SK-N-SH (cell line): ENCODE results near the gene SRGAP3. TPM values are rescaled to one million over a fixed set of nuclear protein-coding genes. Genes with fewer than 3 reads are reported as not detected.

Experiments used
- CTCF ChIA-PET: fragments of 300-600, 350-600 bp; formaldehyde crosslinking; extraction: SDS; loops from one replicate; lab custom pipeline; 2021; lab: Yijun Ruan, JAX
- POLR2A ChIA-PET: fragments of 350-600 bp; sonication (Branson Sonifier 250); formaldehyde crosslinking; extraction: SDS; loops from one replicate; lab custom pipeline; 2020; ENCODE audit warnings: antibody characterized with exemption, inconsistent platforms; lab: Yijun Ruan, JAX
- DNase-seq: peaks from one replicate; pipeline ENCODE4 v3.0.0; 2012
- H2AFZ ChIP-seq: fragments of 200-600 bp; sonication (generic); 2 replicates; pipeline ENCODE4 v1.8.1; 2016; ENCODE audit warnings: antibody characterized with exemption, mild to moderate bottlenecking, low read depth
- H3F3A ChIP-seq: fragments of 200-600 bp; sonication (generic); replicated peaks from 2 replicates; pipeline ENCODE3; 2016; ENCODE audit warnings: antibody characterized with exemption, mild to moderate bottlenecking; ENCODE audit not compliant: insufficient read depth
- H3K27ac ChIP-seq, 2 experiments: fragments of 200-500 bp in 1 of 2; fragments of 200-600 bp in 1 of 2; sonication (Bioruptor generic) in 1 of 2; sonication (generic), shearing (Covaris generic) in 1 of 2; 2 replicates each; pipeline versions ENCODE4 v1.5.1 to v1.6.1; 2014 to 2016; ENCODE audit warnings: low read depth in 2 of 2, inconsistent platforms in 1 of 2, low read length in 1 of 2, mild to moderate bottlenecking in 1 of 2, mixed read lengths in 1 of 2
- H3K27me3 ChIP-seq: fragments of 200-600 bp; sonication (generic), shearing (Covaris generic); 2 replicates; pipeline ENCODE4 v1.6.1; 2016; ENCODE audit warnings: mixed run types; ENCODE audit not compliant: insufficient read depth
- H3K36me3 ChIP-seq, 2 experiments: fragments of 200-500 bp in 1 of 2; fragments of 200-600 bp in 1 of 2; sonication (Bioruptor generic) in 1 of 2; sonication (generic) in 1 of 2; replicated peaks in 1 of 2; 2 replicates each; pipeline versions ENCODE3 to v1.5.1; 2014 to 2016; ENCODE audit warnings: low read length in 1 of 2, mild to moderate bottlenecking in 1 of 2; ENCODE audit not compliant: insufficient read depth in 2 of 2, control insufficient read depth in 1 of 2
- H3K4me1 ChIP-seq, 2 experiments: fragments of 200-500 bp in 1 of 2; fragments of 200-600 bp in 1 of 2; sonication (Bioruptor generic) in 1 of 2; sonication (generic), shearing (Covaris generic) in 1 of 2; 2 replicates each; pipeline versions ENCODE4 v1.5.1 to v1.6.1; 2014 to 2016; ENCODE audit warnings: low read depth in 1 of 2, low read length in 1 of 2, mixed run types in 1 of 2; ENCODE audit not compliant: insufficient read depth in 2 of 2, control insufficient read depth in 1 of 2
- H3K4me2 ChIP-seq: fragments of 200-600 bp; sonication (generic), shearing (Covaris generic); 2 replicates; pipeline ENCODE4 v1.6.1; 2017; ENCODE audit warnings: mixed run types
- H3K4me3 ChIP-seq, 2 experiments: fragments of 200-500 bp in 1 of 2; fragments of 200-600 bp in 1 of 2; sonication (Bioruptor generic) in 1 of 2; sonication (generic), shearing (Covaris generic) in 1 of 2; 2 replicates each; pipeline versions ENCODE4 v1.5.1 to v1.8.1; 2014 to 2016; ENCODE audit warnings: low read depth in 2 of 2, inconsistent platforms in 1 of 2, low read length in 1 of 2, mild to moderate bottlenecking in 1 of 2, mixed read lengths in 1 of 2, moderate library complexity in 1 of 2
- H3K79me2 ChIP-seq: fragments of 200-600 bp; sonication (generic); 2 replicates; pipeline ENCODE4 v1.8.1; 2017; ENCODE audit warnings: mild to moderate bottlenecking; ENCODE audit not compliant: insufficient read depth
- H3K9ac ChIP-seq: fragments of 200-600 bp; sonication (generic); 2 replicates; pipeline ENCODE4 v1.6.1; 2017; ENCODE audit warnings: mixed run types
- H3K9me2 ChIP-seq: fragments of 200-600 bp; sonication (generic); 2 replicates; pipeline ENCODE4 v1.6.1; 2017; ENCODE audit warnings: mixed run types
- H3K9me3 ChIP-seq: fragments of 200-600 bp; sonication (generic); 2 replicates; pipeline ENCODE4 v1.6.1; 2017; ENCODE audit warnings: mixed run types, mild to moderate bottlenecking, moderate library complexity
- H4K20me1 ChIP-seq: fragments of 200-600 bp; sonication (generic); 2 replicates; pipeline ENCODE4 v1.6.1; 2017; ENCODE audit warnings: mild to moderate bottlenecking, mixed run types; ENCODE audit not compliant: insufficient read depth
- CHD2 ChIP-seq: fragments of 150-350 bp; IDR thresholded peaks from 2 replicates; pipeline ENCODE4 v1.6.1; 2018; ENCODE audit warnings: low read length; ENCODE audit not compliant: partially characterized antibody
- FOSL2 ChIP-seq: IDR thresholded peaks from 2 replicates; pipeline ENCODE4 v1.4.0; 2012; ENCODE audit warnings: low read depth, mild to moderate bottlenecking, moderate library complexity, borderline replicate concordance
- MXI1 ChIP-seq: IDR thresholded peaks from 2 replicates; pipeline ENCODE4 v1.6.1; 2012; ENCODE audit warnings: mild to moderate bottlenecking, low read depth, low read length, improper control_type of control experiment
- NFIC ChIP-seq: IDR thresholded peaks from 2 replicates; pipeline ENCODE4 v1.4.0; 2012; ENCODE audit warnings: borderline replicate concordance
- NRF1 ChIP-seq: IDR thresholded peaks from 2 replicates; pipeline ENCODE4 v1.6.1; 2012; ENCODE audit warnings: low read depth, mild to moderate bottlenecking, low read length
- RCOR1 ChIP-seq: fragments of 150-350 bp; IDR thresholded peaks from 2 replicates; pipeline ENCODE4 v1.6.1; 2017; ENCODE audit warnings: antibody characterized with exemption, low read length
- SIN3A ChIP-seq: IDR thresholded peaks from 2 replicates; pipeline ENCODE4 v1.6.1; 2012; ENCODE audit warnings: low read depth, mild to moderate bottlenecking, low read length, moderate library complexity, borderline replicate concordance
- YY1 ChIP-seq: IDR thresholded peaks from 2 replicates; pipeline ENCODE4 v1.4.0; 2012; ENCODE audit warnings: low read depth, mild to moderate bottlenecking
- WGBS: methylation state at CpG from one replicate; pipeline ENCODE4 v1.1.6; 2017; ENCODE audit warnings: low lambda C conversion rate; 5-methylcytosine and 5-hydroxymethylcytosine counted together
- polyA plus RNA-seq, 3 experiments: library from polyadenylated mRNA; depleted of rRNA; stranded (reverse); fragments of >200 nt; gene quantifications; 2 replicates each; pipeline ENCODE4 v1.2.3, GENCODE V29; 2012
- TF ChIP-seq, protein P1 (sequence below): IDR thresholded peaks from 2 replicates; pipeline ENCODE4; 2012
- TF ChIP-seq, protein P2 (sequence below): fragments of 150-350 bp; IDR thresholded peaks from 2 replicates; pipeline ENCODE4 v1.6.1; 2017; ENCODE audit warnings: antibody characterized with exemption, low read length, low read depth, borderline replicate concordance
- TF ChIP-seq, protein P3 (sequence below): IDR thresholded peaks from 2 replicates; pipeline ENCODE4 v1.4.0; 2012; ENCODE audit warnings: low read depth
- TF ChIP-seq, protein P4 (sequence below): fragments of 200-600 bp; sonication (generic); IDR thresholded peaks from 2 replicates; pipeline ENCODE4 v1.6.1; 2017; ENCODE audit warnings: antibody characterized with exemption, mild to moderate bottlenecking, moderate library complexity
- TF ChIP-seq, protein P5 (sequence below): IDR thresholded peaks from 2 replicates; pipeline ENCODE4 v1.6.1; 2012; ENCODE audit warnings: mild to moderate bottlenecking, low read depth, low read length, moderate library complexity

Gene SRGAP3
- polyA plus RNA-seq, 1 of the 3 experiments (the other 2 are of a cell fraction): 2.8 TPM

DNA sequence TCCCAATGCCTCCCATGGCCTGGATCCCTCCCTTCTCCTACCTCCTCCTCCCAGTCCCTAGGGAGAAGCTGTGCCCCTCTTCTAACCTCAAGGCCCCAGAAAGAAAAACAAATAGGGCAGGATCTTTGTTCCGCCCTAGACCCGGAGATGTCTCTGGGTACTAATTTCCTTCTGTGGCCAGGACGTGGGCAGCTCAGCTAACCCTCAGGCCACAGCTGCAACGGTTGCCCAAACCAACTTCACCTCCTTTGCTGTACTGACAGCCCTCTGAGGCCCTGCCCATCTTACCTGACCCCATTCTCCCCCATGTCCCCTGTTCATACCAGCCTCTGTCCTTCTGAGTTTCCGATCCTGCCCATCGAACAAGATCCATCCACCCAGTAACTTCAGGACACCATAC, 70.7 kb downstream of the SRGAP3 start:
- no peak overlapping the region for H3K4me3 ChIP-seq
- H3K4me2 ChIP-seq: no peak overlapping the region
- H3K9me3 ChIP-seq: no peaks in the 10 kb centered on the region
- TF ChIP-seq MXI1: no peak
- no peak for TF ChIP-seq SIN3A
- TF ChIP-seq, protein P1, sequence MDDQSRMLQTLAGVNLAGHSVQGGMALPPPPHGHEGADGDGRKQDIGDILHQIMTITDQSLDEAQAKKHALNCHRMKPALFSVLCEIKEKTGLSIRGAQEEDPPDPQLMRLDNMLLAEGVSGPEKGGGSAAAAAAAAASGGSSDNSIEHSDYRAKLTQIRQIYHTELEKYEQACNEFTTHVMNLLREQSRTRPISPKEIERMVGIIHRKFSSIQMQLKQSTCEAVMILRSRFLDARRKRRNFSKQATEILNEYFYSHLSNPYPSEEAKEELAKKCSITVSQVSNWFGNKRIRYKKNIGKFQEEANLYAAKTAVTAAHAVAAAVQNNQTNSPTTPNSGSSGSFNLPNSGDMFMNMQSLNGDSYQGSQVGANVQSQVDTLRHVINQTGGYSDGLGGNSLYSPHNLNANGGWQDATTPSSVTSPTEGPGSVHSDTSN: no peak
- TF ChIP-seq, protein P2, sequence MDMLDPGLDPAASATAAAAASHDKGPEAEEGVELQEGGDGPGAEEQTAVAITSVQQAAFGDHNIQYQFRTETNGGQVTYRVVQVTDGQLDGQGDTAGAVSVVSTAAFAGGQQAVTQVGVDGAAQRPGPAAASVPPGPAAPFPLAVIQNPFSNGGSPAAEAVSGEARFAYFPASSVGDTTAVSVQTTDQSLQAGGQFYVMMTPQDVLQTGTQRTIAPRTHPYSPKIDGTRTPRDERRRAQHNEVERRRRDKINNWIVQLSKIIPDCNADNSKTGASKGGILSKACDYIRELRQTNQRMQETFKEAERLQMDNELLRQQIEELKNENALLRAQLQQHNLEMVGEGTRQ: no peak
- no peak for TF ChIP-seq CHD2
- no peak for TF ChIP-seq RCOR1
- TF ChIP-seq NFIC: no peak
- TF ChIP-seq, protein P3, sequence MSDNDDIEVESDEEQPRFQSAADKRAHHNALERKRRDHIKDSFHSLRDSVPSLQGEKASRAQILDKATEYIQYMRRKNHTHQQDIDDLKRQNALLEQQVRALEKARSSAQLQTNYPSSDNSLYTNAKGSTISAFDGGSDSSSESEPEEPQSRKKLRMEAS: no peak
- TF ChIP-seq YY1: no peak
- no peak for TF ChIP-seq FOSL2
- TF ChIP-seq, protein P4, sequence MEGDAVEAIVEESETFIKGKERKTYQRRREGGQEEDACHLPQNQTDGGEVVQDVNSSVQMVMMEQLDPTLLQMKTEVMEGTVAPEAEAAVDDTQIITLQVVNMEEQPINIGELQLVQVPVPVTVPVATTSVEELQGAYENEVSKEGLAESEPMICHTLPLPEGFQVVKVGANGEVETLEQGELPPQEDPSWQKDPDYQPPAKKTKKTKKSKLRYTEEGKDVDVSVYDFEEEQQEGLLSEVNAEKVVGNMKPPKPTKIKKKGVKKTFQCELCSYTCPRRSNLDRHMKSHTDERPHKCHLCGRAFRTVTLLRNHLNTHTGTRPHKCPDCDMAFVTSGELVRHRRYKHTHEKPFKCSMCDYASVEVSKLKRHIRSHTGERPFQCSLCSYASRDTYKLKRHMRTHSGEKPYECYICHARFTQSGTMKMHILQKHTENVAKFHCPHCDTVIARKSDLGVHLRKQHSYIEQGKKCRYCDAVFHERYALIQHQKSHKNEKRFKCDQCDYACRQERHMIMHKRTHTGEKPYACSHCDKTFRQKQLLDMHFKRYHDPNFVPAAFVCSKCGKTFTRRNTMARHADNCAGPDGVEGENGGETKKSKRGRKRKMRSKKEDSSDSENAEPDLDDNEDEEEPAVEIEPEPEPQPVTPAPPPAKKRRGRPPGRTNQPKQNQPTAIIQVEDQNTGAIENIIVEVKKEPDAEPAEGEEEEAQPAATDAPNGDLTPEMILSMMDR: no peak
- TF ChIP-seq, protein P5, sequence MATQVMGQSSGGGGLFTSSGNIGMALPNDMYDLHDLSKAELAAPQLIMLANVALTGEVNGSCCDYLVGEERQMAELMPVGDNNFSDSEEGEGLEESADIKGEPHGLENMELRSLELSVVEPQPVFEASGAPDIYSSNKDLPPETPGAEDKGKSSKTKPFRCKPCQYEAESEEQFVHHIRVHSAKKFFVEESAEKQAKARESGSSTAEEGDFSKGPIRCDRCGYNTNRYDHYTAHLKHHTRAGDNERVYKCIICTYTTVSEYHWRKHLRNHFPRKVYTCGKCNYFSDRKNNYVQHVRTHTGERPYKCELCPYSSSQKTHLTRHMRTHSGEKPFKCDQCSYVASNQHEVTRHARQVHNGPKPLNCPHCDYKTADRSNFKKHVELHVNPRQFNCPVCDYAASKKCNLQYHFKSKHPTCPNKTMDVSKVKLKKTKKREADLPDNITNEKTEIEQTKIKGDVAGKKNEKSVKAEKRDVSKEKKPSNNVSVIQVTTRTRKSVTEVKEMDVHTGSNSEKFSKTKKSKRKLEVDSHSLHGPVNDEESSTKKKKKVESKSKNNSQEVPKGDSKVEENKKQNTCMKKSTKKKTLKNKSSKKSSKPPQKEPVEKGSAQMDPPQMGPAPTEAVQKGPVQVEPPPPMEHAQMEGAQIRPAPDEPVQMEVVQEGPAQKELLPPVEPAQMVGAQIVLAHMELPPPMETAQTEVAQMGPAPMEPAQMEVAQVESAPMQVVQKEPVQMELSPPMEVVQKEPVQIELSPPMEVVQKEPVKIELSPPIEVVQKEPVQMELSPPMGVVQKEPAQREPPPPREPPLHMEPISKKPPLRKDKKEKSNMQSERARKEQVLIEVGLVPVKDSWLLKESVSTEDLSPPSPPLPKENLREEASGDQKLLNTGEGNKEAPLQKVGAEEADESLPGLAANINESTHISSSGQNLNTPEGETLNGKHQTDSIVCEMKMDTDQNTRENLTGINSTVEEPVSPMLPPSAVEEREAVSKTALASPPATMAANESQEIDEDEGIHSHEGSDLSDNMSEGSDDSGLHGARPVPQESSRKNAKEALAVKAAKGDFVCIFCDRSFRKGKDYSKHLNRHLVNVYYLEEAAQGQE: no peak
- no peak for TF ChIP-seq NRF1
- TF ChIP-seq, all 33 proteins: peak for 0
- Histone ChIP-seq H3K4me1 (peaks cover 0 to 4% of the 10 kb centered on the region in 2 experiments; a peak in 2 of 4 replicates), H4K20me1 (no peaks in the 10 kb centered on the region), H2AFZ (no peak overlapping the region), H3K27me3 (no peaks in the 10 kb centered on the region), H3K27ac (no peak overlapping the region), H3F3A (no peaks in the 10 kb centered on the region), H3K9ac (no peak overlapping the region), H3K79me2 (no peaks in the 10 kb centered on the region), H3K9me2 (no peaks in the 10 kb centered on the region), H3K36me3 (no peaks in the 10 kb centered on the region)
- 69% methylated on average over 6 of the region's 6 CpGs for WGBS
- ChIA-PET CTCF (no interaction called here), POLR2A (no interaction called here)
- DNase-seq: no peak
